HEK293T (cell line): ENCODE data around the gene BCL2L11.
A peak's percentile ranks its signal among the peaks of the same experiment; 100 is the strongest.

Source experiments
- CTCF ChIA-PET: fragments of 350-600 bp; formaldehyde crosslinking; extraction: SDS; loops from one replicate; lab custom pipeline; 2021; ENCODE audit warnings: antibody characterized with exemption, inconsistent platforms; lab: Yijun Ruan, JAX
- POLR2A ChIA-PET: fragments of 350-600 bp; formaldehyde crosslinking; extraction: SDS; loops from one replicate; lab custom pipeline; 2020; ENCODE audit warnings: antibody characterized with exemption, inconsistent platforms; lab: Yijun Ruan, JAX
- DNase-seq: peaks from one replicate; pipeline ENCODE4 v3.0.0; 2012; ENCODE audit warnings: mixed read lengths; ENCODE audit errors: extremely low spot score
- ARNT ChIP-seq: fragments of 450-650 bp; IDR thresholded peaks from 2 replicates; pipeline ENCODE4 v1.6.1; 2017; ENCODE audit warnings: mild to moderate bottlenecking
- BHLHE40 ChIP-seq: fragments of 450-650 bp; IDR thresholded peaks from 2 replicates; pipeline ENCODE4 v1.6.1; 2016; ENCODE audit warnings: mild to moderate bottlenecking, moderate library complexity, borderline replicate concordance
- CTBP1 ChIP-seq: fragments of 450-650 bp; IDR thresholded peaks from 2 replicates; pipeline ENCODE4 v1.6.1; 2016; ENCODE audit warnings: borderline replicate concordance
- ELF4 ChIP-seq: fragments of 450-650 bp; IDR thresholded peaks from 2 replicates; pipeline ENCODE4 v1.6.1; 2017; ENCODE audit warnings: antibody characterized with exemption
- FOXA1 ChIP-seq: fragments of 450-650 bp; IDR thresholded peaks from 2 replicates; pipeline ENCODE4 v1.6.1; 2016; ENCODE audit warnings: mild to moderate bottlenecking
- FOXK2 ChIP-seq: fragments of 450-650 bp; IDR thresholded peaks from 2 replicates; pipeline ENCODE4 v1.6.1; 2016; ENCODE audit warnings: mild to moderate bottlenecking
- FOXM1 ChIP-seq: fragments of 450-650 bp; IDR thresholded peaks from 2 replicates; pipeline ENCODE4 v1.6.1; 2017; ENCODE audit warnings: mild to moderate bottlenecking, borderline replicate concordance
- HDGF ChIP-seq: fragments of 450-650 bp; IDR thresholded peaks from 2 replicates; pipeline ENCODE4 v1.6.1; 2017; ENCODE audit warnings: antibody characterized with exemption, borderline replicate concordance
- L3MBTL2 ChIP-seq: fragments of 450-650 bp; conservative IDR thresholded peaks from 2 replicates; pipeline ENCODE4 v1.6.1; 2016; ENCODE audit warnings: mild to moderate bottlenecking
- LEF1 ChIP-seq: fragments of 450-650 bp; IDR thresholded peaks from 2 replicates; pipeline ENCODE4 v1.6.1; 2017; ENCODE audit warnings: mild to moderate bottlenecking, borderline replicate concordance
- NFRKB ChIP-seq: fragments of 450-650 bp; IDR thresholded peaks from 2 replicates; pipeline ENCODE4 v1.6.1; 2016; ENCODE audit warnings: mild to moderate bottlenecking, moderate library complexity
- SP1 ChIP-seq: fragments of 450-650 bp; IDR thresholded peaks from 2 replicates; pipeline ENCODE4 v1.6.1; 2017
- SUZ12 ChIP-seq: fragments of 450-650 bp; IDR thresholded peaks from 2 replicates; pipeline ENCODE4 v1.6.1; 2016; ENCODE audit warnings: mild to moderate bottlenecking
- TARDBP ChIP-seq: fragments of 450-650 bp; IDR thresholded peaks from 2 replicates; pipeline ENCODE4 v1.6.1; 2016
- ZNF384 ChIP-seq: fragments of 450-650 bp; IDR thresholded peaks from 2 replicates; pipeline ENCODE4 v1.6.1; 2016
- TF ChIP-seq, protein P1 (sequence below): fragments of 450-650 bp; IDR thresholded peaks from 2 replicates; pipeline ENCODE4 v1.6.1; 2016

Gene BCL2L11

DNA sequence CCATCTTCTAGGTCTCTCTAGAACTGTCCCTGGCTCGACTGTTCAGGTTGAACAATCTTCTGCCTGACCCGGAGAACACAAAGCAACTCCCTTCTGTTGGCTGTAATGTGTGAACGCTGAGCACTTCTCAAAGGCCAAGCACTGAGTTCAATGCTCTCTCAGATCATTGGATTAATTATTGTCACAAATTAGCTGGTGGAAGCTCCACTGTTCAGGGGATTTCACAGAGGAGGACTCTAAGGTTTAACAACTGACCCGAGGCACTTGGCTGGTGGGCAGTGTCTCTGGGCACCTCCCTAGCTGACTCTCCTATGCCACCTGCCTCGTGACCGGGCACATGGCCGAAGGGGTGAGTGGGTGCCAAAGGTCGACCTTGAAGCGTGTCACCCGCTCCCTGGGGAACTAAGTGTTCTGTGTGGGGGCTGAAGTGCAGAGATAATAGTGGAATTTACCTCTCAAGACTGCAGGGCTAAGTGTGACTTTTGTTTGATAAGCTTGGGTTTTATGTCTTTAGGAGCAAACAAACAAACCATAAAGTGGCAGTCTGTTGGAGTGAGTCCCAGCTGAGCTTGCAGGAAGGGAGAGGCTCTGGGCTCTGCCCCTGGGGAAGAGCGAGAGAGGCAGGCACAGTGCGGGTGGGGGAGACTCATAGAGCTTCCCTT lies 64.8 kb downstream of the BCL2L11 start:
- no peak for DNase-seq
- TF ChIP-seq TARDBP, result no peak
- TF ChIP-seq L3MBTL2, result no peak
- no peak for TF ChIP-seq SP1
- TF ChIP-seq ZNF384, result no peak
- no peak for TF ChIP-seq ARNT
- TF ChIP-seq, protein P1, sequence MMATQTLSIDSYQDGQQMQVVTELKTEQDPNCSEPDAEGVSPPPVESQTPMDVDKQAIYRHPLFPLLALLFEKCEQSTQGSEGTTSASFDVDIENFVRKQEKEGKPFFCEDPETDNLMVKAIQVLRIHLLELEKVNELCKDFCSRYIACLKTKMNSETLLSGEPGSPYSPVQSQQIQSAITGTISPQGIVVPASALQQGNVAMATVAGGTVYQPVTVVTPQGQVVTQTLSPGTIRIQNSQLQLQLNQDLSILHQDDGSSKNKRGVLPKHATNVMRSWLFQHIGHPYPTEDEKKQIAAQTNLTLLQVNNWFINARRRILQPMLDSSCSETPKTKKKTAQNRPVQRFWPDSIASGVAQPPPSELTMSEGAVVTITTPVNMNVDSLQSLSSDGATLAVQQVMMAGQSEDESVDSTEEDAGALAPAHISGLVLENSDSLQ, result no peak
- no peak for TF ChIP-seq CTBP1
- TF ChIP-seq NFRKB, result no peak
- no peak for TF ChIP-seq FOXA1
- no peak for TF ChIP-seq ELF4
- TF ChIP-seq FOXM1, result no peak
- TF ChIP-seq LEF1, result no peak
- no peak for TF ChIP-seq SUZ12
- TF ChIP-seq FOXK2, result no peak
- TF ChIP-seq HDGF, result no peak
- TF ChIP-seq BHLHE40, result no peak
- CTCF ChIA-PET, result interaction anchor here (0.5 to 1.8 kb wide), 4 partner anchors 10 to 426 kb away, joined by 3 to 4 read pairs (median 3); no protein-coding TSS in a partner anchor
- POLR2A ChIA-PET, result no interaction called here

DNA sequence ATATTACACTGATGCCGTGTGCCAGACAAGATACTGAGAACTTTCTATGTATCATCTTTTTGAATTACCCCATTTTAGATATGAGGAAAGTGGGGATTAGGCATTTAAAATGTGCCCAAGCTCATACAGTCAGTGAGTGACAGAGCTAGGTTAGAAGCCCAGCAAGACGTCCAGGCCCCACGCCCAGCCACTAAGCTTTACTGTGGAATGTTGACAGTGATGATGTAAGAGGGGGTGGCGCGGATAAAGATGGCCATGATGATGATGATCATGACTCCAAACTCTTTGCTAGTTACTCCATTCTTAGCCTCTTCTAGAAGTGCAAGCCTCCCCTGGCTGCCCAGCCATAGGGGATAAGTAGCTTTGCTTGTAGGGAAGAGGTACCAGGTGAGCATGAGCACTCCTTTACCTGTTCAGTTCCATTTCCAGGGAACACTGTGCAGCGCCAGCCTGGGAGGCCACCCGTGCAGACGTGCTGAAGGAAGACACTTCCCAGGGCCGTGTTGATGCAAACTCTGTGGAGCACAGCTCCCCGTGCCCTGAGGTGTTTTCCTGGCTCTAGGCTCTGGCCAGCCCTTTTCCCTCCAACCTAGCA lies 65.5 kb downstream of the BCL2L11 start:
- TF ChIP-seq ZNF384, result no peak
- no peak for TF ChIP-seq HDGF
- TF ChIP-seq ARNT, result no peak
- TF ChIP-seq L3MBTL2, result no peak
- TF ChIP-seq CTBP1, result no peak
- TF ChIP-seq, protein P1, result 0 out of 2 replicates have a peak, but pooled peaks have one; percentile 18
- DNase-seq, result no peak
- ChIA-PET CTCF (interaction anchor here (0.5 to 1.8 kb wide), 4 partner anchors 9 to 426 kb away, joined by 3 to 4 read pairs (median 3); no protein-coding TSS in a partner anchor), POLR2A (interaction anchor here (1.2 kb wide), 1 partner anchor 65 kb away, joined by 3 read pairs; no protein-coding TSS in a partner anchor)

GRCh38 chr2:111186933-111187332 lies 66.2 kb downstream of the BCL2L11 start:
- ChIA-PET POLR2A (interaction anchor here (1.2 kb wide), 1 partner anchor 66 kb away, joined by 3 read pairs; no protein-coding TSS in a partner anchor), CTCF (interaction anchor here (1.8 kb wide), 1 partner anchor 70 kb away, joined by 4 read pairs; no protein-coding TSS in a partner anchor)

GRCh38 chr2:111188681-111189080 lies 68.0 kb downstream of the BCL2L11 start:
- no peak for TF ChIP-seq FOXK2
- ChIA-PET CTCF (no interaction called here), POLR2A (no interaction called here)
- no peak for DNase-seq

More at GRCh38 chr2:111186933-111187332, 66.2 kb downstream of the BCL2L11 start:
- no peak for TF ChIP-seq FOXM1
- TF ChIP-seq TARDBP, result no peak
- no peak for TF ChIP-seq ZNF384
- TF ChIP-seq ELF4, result no peak
- no peak for DNase-seq

GRCh38 chr2:111189106-111189505 lies 68.4 kb downstream of the BCL2L11 start:
- CTCF ChIA-PET, result interaction anchor here (0.7 kb wide), 1 partner anchor 72 kb away, joined by 3 read pairs; no protein-coding TSS in a partner anchor
- POLR2A ChIA-PET, result no interaction called here
- no peak for TF ChIP-seq FOXK2
- no peak for TF ChIP-seq TARDBP
- no peak for TF ChIP-seq ELF4

DNA sequence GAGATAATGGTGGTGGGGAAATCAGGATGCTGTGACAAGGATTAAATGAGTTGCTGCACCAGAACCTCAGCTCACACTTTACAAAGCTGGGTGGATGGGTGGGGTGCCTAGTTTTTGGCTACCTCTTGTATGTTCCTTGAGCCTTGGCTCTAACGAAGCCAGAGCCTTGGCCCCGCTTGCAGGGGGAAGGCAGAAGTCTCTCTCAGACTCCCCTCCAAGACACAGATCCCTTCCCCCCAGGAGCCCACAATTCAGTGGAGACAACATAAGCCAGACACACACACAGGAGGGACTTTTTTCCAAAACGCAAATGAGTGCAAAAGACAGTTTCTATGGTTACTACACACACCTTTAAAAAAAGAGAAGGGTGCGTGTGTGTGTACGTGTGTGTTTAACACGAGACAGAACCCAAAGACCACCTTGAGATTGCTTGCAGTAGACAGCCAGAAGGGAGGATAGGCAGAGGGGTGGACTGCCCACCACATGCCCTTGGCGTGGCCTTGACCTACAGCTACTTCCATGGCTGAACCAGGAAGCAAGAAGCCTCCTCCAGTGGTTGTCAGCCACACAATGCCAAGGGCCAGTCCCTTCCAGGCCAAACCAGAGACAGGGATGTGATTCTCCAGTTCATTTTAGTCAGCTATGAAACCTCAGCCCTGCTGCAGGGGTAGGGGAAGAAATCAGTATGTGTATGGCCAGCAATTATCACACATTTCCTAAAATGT lies 70.3 kb downstream of the BCL2L11 start:
- no peak for TF ChIP-seq TARDBP
- no peak for TF ChIP-seq HDGF
- no peak for TF ChIP-seq ARNT
- TF ChIP-seq ELF4, result no peak
- TF ChIP-seq SP1, result no peak
- no peak for TF ChIP-seq L3MBTL2
- no peak for TF ChIP-seq BHLHE40
- no peak for TF ChIP-seq FOXM1
- TF ChIP-seq ZNF384, result no peak
- no peak for TF ChIP-seq LEF1
- TF ChIP-seq SUZ12, result no peak
- TF ChIP-seq FOXA1, result no peak
- no peak for TF ChIP-seq NFRKB
- no peak for TF ChIP-seq CTBP1
- no peak for TF ChIP-seq FOXK2
- TF ChIP-seq, protein P1, result no peak
- ChIA-PET CTCF (no interaction called here), POLR2A (no interaction called here)
- no peak for DNase-seq

More at GRCh38 chr2:111189106-111189505, 68.4 kb downstream of the BCL2L11 start:
- no peak for DNase-seq
